Neural cell (in vitro differentiated cells): ENCODE results near the gene BBS1.

ENCODE experiments used
- CTCF ChIP-seq: fragments of 450-650 bp; IDR thresholded peaks from 2 replicates; pipeline ENCODE4 v1.5.1; 2014; ENCODE audit warnings: antibody characterized with exemption, mild to moderate bottlenecking, moderate library complexity; ENCODE audit not compliant: poor library complexity, severe bottlenecking
- EP300 ChIP-seq: fragments of 450-650 bp; conservative IDR thresholded peaks from 2 replicates; pipeline ENCODE4 v1.6.1; 2014; ENCODE audit warnings: antibody characterized with exemption, mild to moderate bottlenecking, moderate library complexity; ENCODE audit not compliant: poor library complexity, severe bottlenecking
- EZH2 ChIP-seq: fragments of 200-600, 300-800 bp; shearing (Covaris generic), sonication (generic); IDR thresholded peaks from 2 replicates; pipeline ENCODE4 v1.6.1; 2014; ENCODE audit warnings: antibody characterized with exemption, low read length, borderline replicate concordance, mild to moderate bottlenecking; ENCODE audit not compliant: insufficient read depth, poor library complexity, severe bottlenecking
- POLR2AphosphoS5 ChIP-seq: IDR thresholded peaks from 2 replicates; pipeline ENCODE4 v1.6.1; 2012
- REST ChIP-seq: IDR thresholded peaks from 2 replicates; pipeline ENCODE4 v1.6.1; 2012; ENCODE audit warnings: borderline replicate concordance
- SMC3 ChIP-seq: fragments of 450-650 bp; conservative IDR thresholded peaks from 2 replicates; pipeline ENCODE4 v1.6.1; 2014; ENCODE audit warnings: antibody characterized with exemption, mild to moderate bottlenecking, moderate library complexity; ENCODE audit not compliant: poor library complexity

DNA sequence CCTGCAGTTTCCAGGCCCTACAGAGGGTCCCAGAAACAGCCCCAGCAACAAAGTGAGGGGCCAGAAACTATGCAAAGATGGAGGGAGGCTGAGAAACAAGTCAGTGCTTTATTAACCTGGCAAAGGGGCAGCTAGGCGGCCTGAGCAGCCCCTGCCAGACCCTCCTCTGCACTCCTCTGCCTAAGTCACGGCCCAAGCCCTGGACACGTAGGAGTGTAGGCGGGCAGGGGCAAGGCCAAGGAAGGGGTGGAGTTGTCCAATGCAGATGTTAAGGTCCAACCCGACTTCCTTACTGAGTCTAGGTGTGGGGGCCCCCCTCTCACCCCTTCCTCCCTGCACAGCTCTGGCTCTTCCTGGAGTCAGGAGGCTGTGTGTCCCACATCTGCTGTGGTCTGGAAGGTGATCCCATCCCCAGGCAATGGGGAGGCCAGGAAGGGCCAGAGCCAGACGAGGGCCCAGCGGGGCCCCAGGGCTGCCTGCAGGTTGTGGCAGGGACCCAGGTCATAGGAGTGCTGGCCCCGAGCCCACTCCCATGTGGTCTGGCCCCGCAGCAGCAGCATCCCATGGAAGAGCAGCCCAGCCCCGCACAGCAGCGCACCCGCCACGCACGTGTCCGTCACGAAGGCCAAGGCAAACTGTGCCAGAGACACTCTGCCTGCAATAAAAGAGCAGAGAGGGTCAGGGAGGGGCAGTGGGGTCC, 28.9 kb downstream of the BBS1 start:
- no peak for TF ChIP-seq CTCF
- no peak for TF ChIP-seq EP300
- no peak for TF ChIP-seq SMC3
- TF ChIP-seq POLR2AphosphoS5, result no peak
- TF ChIP-seq REST, result no peak
- no peak for TF ChIP-seq EZH2
